Keratinocyte (primary cell): ENCODE measurements around the gene RASSF9. TPM values are rescaled to one million over a fixed set of nuclear protein-coding genes. Genes with fewer than 3 reads are reported as not detected.

Experiments
- DNase-seq: peaks from one replicate; pipeline ENCODE4 v3.0.0-alpha.2; 2011; ENCODE audit warnings: low read depth, missing footprints, low spot score
- FAIRE-seq: peaks from 2 replicates; lab custom pipeline; 2011; peaks lifted over from hg19 to GRCh38; lab: Jason Lieb, UNC
- H2AFZ ChIP-seq: 2 replicates; pipeline ENCODE4 v1.6.0; 2012; ENCODE audit warnings: low read length, control low read depth, inconsistent platforms; ENCODE audit not compliant: control insufficient read depth
- H3K27ac ChIP-seq: 2 replicates; pipeline ENCODE4 v1.5.1; 2011; ENCODE audit warnings: low read length; ENCODE audit not compliant: control insufficient read depth, insufficient read depth
- H3K27me3 ChIP-seq: 3 replicates; pipeline ENCODE4 v1.6.0; 2011; ENCODE audit warnings: low read length; ENCODE audit not compliant: control insufficient read depth, insufficient read depth; ENCODE audit errors: extremely low read depth
- H3K36me3 ChIP-seq, 2 experiments: 2 replicates in 1 of 2; 3 replicates in 1 of 2; pipeline ENCODE4 v1.5.1; 2011; ENCODE audit warnings: low read length in 2 of 2, mild to moderate bottlenecking in 1 of 2; ENCODE audit not compliant: control insufficient read depth in 2 of 2, insufficient read depth in 2 of 2; ENCODE audit errors: extremely low read depth in 1 of 2
- H3K4me1 ChIP-seq: 3 replicates; pipeline ENCODE4 v1.5.1; 2011; ENCODE audit warnings: low read length; ENCODE audit not compliant: control insufficient read depth, insufficient read depth; ENCODE audit errors: extremely low read depth
- H3K4me2 ChIP-seq: 3 replicates; pipeline ENCODE4 v1.6.0; 2011; ENCODE audit warnings: low read depth, low read length; ENCODE audit not compliant: control insufficient read depth, insufficient read depth; ENCODE audit errors: extremely low read depth
- H3K4me3 ChIP-seq, 3 experiments: fragments of 200-600 bp in 1 of 3; sonication (generic) in 1 of 3; 2 replicates in 2 of 3; 3 replicates in 1 of 3; pipeline ENCODE4 v1.5.1; 2011 to 2016; ENCODE audit warnings: low read length in 3 of 3, mild to moderate bottlenecking in 3 of 3, control low read depth in 2 of 3, inconsistent platforms in 1 of 3, low read depth in 1 of 3, mixed read lengths in 1 of 3, mixed run types in 1 of 3, moderate library complexity in 1 of 3; ENCODE audit not compliant: control insufficient read depth in 2 of 3, insufficient read depth in 2 of 3; ENCODE audit errors: extremely low read depth in 1 of 3
- H3K79me2 ChIP-seq: 2 replicates; pipeline ENCODE4 v1.6.0; 2012; ENCODE audit warnings: low read length; ENCODE audit not compliant: control insufficient read depth, insufficient read depth
- H3K9ac ChIP-seq: 3 replicates; pipeline ENCODE4 v1.6.0; 2011; ENCODE audit warnings: low read length; ENCODE audit not compliant: control insufficient read depth, insufficient read depth; ENCODE audit errors: extremely low read depth
- H3K9me1 ChIP-seq: 3 replicates; pipeline ENCODE4 v1.6.0; 2011; ENCODE audit warnings: low read length; ENCODE audit not compliant: control insufficient read depth, insufficient read depth; ENCODE audit errors: extremely low read depth
- H3K9me3 ChIP-seq: 2 replicates; pipeline ENCODE4 v1.5.1; 2012; ENCODE audit warnings: low read depth, low read length; ENCODE audit not compliant: control insufficient read depth
- H4K20me1 ChIP-seq: 3 replicates; pipeline ENCODE4 v1.6.0; 2011; ENCODE audit warnings: low read length; ENCODE audit not compliant: control insufficient read depth, insufficient read depth; ENCODE audit errors: extremely low read depth
- EZH2 ChIP-seq: IDR thresholded peaks from one replicate; pipeline ENCODE4 v1.6.1; 2012; ENCODE audit warnings: inconsistent platforms, mild to moderate bottlenecking, low read length, moderate library complexity
- dilution Hi-C: fragments of 300-500 bp; cut with MboI; formaldehyde crosslinking; loops from one replicate; pipeline ENCODE4 v1.7.0; 2020; ENCODE audit warnings: low sequenced_read_pairs; ENCODE audit not compliant: extremely low pct_ligation_motif_present
- polyA plus RNA-seq, 5 experiments: library from polyadenylated mRNA; depleted of rRNA in 3 of 5; stranded (reverse) in 3 of 5; stranded (forward) in 1 of 5; unstranded in 1 of 5; fragments of >200 nt; gene quantifications; 1 replicate in 1 of 5; 2 replicates in 3 of 5; 3 replicates in 1 of 5; pipeline versions ENCODE4 v1.2.1 to v1.2.3, GENCODE V29; 2011 to 2012; ENCODE audit warnings: missing spikeins in 2 of 5, low read depth in 1 of 5, low replicate concordance in 1 of 5
- TF ChIP-seq, protein P1 (sequence below), 3 experiments: IDR thresholded peaks in 1 of 3; conservative IDR thresholded peaks in 1 of 3; optimal IDR thresholded peaks in 1 of 3; 2 replicates in 2 of 3; 3 replicates in 1 of 3; pipeline versions ENCODE3 to v1.5.1; 2011; ENCODE audit warnings: low read length in 3 of 3, mild to moderate bottlenecking in 3 of 3, moderate library complexity in 2 of 3, control low read depth in 1 of 3, inconsistent platforms in 1 of 3; ENCODE audit not compliant: insufficient read depth in 2 of 3; ENCODE audit errors: extremely low read depth in 1 of 3

Gene RASSF9
- polyA plus RNA-seq, 1 donor (not counting 4 experiments of a cell fraction or from before 2014, with no cell fraction given), result 4.2 TPM

DNA sequence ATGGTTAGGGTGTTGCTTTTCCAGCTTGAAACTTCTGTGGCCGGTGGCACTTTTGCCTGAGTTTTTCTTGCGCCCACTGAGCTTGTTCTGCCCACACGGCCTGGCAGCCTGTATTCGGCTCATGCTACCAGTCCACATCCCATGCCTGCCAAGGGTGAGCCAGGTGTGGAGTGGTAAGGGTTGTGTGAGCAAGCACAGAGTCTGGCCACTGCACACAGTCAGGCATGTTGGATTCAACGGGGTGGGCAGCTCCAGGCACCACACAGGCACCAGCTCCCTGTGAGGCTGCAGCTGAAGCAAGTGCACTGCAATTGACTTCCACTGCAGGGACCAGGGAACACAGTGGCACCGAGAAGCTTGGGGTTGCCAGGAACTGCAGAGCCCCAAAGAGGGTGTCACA is 19.1 kb upstream of the RASSF9 start:
- no peak overlapping the region for H3K4me2 ChIP-seq
- no peak overlapping the region for H3K27ac ChIP-seq
- H3K4me1 ChIP-seq, result no peaks in the 10 kb centered on the region
- no peak overlapping the region for H2AFZ ChIP-seq
- H3K9me1 ChIP-seq, result no peaks in the 10 kb centered on the region
- dilution Hi-C loops, result loop anchor here (25.0 kb wide), 1 partner anchor 368 kb away; no protein-coding TSS in a partner anchor
- H4K20me1 ChIP-seq, result no peaks in the 10 kb centered on the region
- H3K79me2 ChIP-seq, result no peaks in the 10 kb centered on the region
- FAIRE-seq (no peak), DNase-seq (no peak)
- H3K4me3 ChIP-seq, result no peak overlapping the region
- TF ChIP-seq EZH2, result no peak
- TF ChIP-seq, protein P1, sequence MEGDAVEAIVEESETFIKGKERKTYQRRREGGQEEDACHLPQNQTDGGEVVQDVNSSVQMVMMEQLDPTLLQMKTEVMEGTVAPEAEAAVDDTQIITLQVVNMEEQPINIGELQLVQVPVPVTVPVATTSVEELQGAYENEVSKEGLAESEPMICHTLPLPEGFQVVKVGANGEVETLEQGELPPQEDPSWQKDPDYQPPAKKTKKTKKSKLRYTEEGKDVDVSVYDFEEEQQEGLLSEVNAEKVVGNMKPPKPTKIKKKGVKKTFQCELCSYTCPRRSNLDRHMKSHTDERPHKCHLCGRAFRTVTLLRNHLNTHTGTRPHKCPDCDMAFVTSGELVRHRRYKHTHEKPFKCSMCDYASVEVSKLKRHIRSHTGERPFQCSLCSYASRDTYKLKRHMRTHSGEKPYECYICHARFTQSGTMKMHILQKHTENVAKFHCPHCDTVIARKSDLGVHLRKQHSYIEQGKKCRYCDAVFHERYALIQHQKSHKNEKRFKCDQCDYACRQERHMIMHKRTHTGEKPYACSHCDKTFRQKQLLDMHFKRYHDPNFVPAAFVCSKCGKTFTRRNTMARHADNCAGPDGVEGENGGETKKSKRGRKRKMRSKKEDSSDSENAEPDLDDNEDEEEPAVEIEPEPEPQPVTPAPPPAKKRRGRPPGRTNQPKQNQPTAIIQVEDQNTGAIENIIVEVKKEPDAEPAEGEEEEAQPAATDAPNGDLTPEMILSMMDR (optimal IDR thresholded peaks at IDR 0.05 in 1 of 3, IDR thresholded peaks at IDR 0.05 in 1 of 3, conservative IDR thresholded peaks at IDR 0.05 in 1 of 3; ENCODE audit: extremely low read depth in 1 of 3, insufficient read depth in 2 of 3, low read length in 3 of 3), result no peak
- H3K9ac ChIP-seq, result no peak overlapping the region
- no peaks in the 10 kb centered on the region for H3K36me3 ChIP-seq
- no peaks in the 10 kb centered on the region for H3K27me3 ChIP-seq
- no peaks in the 10 kb centered on the region for H3K9me3 ChIP-seq

DNA sequence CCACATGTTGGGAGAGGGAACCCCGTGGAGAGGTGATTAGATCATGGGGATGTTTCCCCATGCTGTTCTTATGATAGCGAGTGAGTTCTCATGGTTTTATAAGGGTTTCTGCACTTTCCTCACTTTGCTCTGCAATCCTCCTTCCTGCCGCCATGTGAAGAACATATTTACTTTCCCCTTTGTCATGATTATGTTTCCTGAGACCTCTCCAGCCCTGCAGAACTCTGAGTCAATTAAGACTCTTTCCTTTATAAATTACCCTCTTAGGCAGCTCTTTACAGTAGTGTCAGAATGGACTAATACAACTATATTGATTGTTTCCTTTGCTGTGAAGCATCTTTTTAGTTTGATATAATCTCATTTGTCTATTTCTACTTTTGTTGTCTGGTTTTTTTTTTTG is 13.1 kb upstream of the RASSF9 start:
- dilution Hi-C loops, result no loop called here
- H3K9me1 ChIP-seq, result no peaks in the 10 kb centered on the region
- H3K4me2 ChIP-seq, result no peak overlapping the region
- no peak overlapping the region for H3K9ac ChIP-seq
- no peaks in the 10 kb centered on the region for H4K20me1 ChIP-seq
- no peaks in the 10 kb centered on the region for H3K9me3 ChIP-seq
- H3K27me3 ChIP-seq, result no peaks in the 10 kb centered on the region
- H3K79me2 ChIP-seq, result no peaks in the 10 kb centered on the region
- no peak for FAIRE-seq
- H3K27ac ChIP-seq, result no peak overlapping the region
- H3K4me1 ChIP-seq, result no peaks in the 10 kb centered on the region
- H3K36me3 ChIP-seq, result no peaks in the 10 kb centered on the region
- DNase-seq, result no peak
- no peak overlapping the region for H3K4me3 ChIP-seq
- TF ChIP-seq EZH2, result no peak
- TF ChIP-seq, protein P1 (optimal IDR thresholded peaks at IDR 0.05 in 1 of 3, IDR thresholded peaks at IDR 0.05 in 1 of 3, conservative IDR thresholded peaks at IDR 0.05 in 1 of 3; ENCODE audit: extremely low read depth in 1 of 3, insufficient read depth in 2 of 3, low read length in 3 of 3), result no peak
- no peak overlapping the region for H2AFZ ChIP-seq
